Pancreas (tissue), 10 donors: ENCODE measurements around the gene TMEM187. TPM values are rescaled to one million over a fixed set of nuclear protein-coding genes. Genes with fewer than 3 reads are reported as not detected.

Experiments used
- ATAC-seq, 4 donors: fragments of 200-7000 bp; cut with Tn5 transposase; one replicate each; pipeline versions ENCODE4 v1.8.0 to v1.9.1; 2020; ENCODE audit warnings: mild to moderate bottlenecking in 4 of 4, moderate library complexity in 4 of 4
- DNase-seq, 6 donors: peaks; one replicate each; pipeline ENCODE4 v3.0.0-alpha.2; 2020
- FAIRE-seq: peaks from 2 replicates; lab custom pipeline; 2012; peaks lifted over from hg19 to GRCh38; lab: Jason Lieb, UNC
- H3K27ac ChIP-seq, 4 donors: fragments of 200-600 bp; sonication (generic); 1 replicate in 3 of 4; 2 replicates in 1 of 4; pipeline versions ENCODE4 v1.5.0 to v1.8.0; 2020
- H3K27me3 ChIP-seq, 4 donors: fragments of 200-600 bp; one replicate each; pipeline ENCODE4 v1.8.0; 2021
- H3K36me3 ChIP-seq, 3 donors: fragments of 200-600 bp; sonication (generic) in 1 of 3; one replicate each; pipeline versions ENCODE4 v1.5.0 to v1.8.0; 2020 to 2021
- H3K4me1 ChIP-seq, 3 donors: fragments of 200-600 bp; one replicate each; pipeline ENCODE4 v1.8.0; 2021
- H3K4me3 ChIP-seq, 4 donors: fragments of 200-600 bp; sonication (generic) in 2 of 4; one replicate each; pipeline versions ENCODE4 v1.5.0 to v1.8.0; 2020 to 2021
- H3K9me3 ChIP-seq, 4 donors: fragments of 200-600 bp; one replicate each; pipeline ENCODE4 v1.8.0; 2021
- WGBS, 2 donors: extraction: QIAGEN DNeasy Blood & Tissue Kit; methylation state at CpG; one replicate each; pipeline ENCODE4 v1.1.7; 2013; 5-methylcytosine and 5-hydroxymethylcytosine counted together
- intact Hi-C, 3 donors: fragments of 100-400 bp; cut with DNase I; formaldehyde crosslinking; loops; one replicate each; pipeline versions ENCODE4 v1.11.1 to v1.14.2; 2022
- polyA plus RNA-seq, 2 donors: library from polyadenylated mRNA; stranded (reverse); fragments of 200-250 nt; gene quantifications; one replicate each; pipeline ENCODE4 v1.2.3, GENCODE V29; 2013
- total RNA-seq, 6 donors: library from RNA; stranded (reverse); fragmentation: NEBNext Ultra II Directional in 4 of 6; extraction: Animal tissue kit (Norgen Biotek cat#: 25700) in 4 of 6; gene quantifications; one replicate each; pipeline versions ENCODE4 v1.2.1 to v1.2.4, GENCODE V29; 2021 to 2023
- TF ChIP-seq, protein P1 (sequence below), 4 donors: fragments of 200-600 bp; sonication (generic) in 3 of 4; IDR thresholded peaks; one replicate each; pipeline versions ENCODE4 v1.5.0 to v1.8.0; 2021; ENCODE audit warnings: antibody characterized with exemption in 4 of 4
- donor health status: healthy with polysubstance abuse.
- donor health status: DM: no; HTN: no; CAD: no; lungs with moderate emphysema.
- donor health status: DM: no; HTN: no; CAD: no.
- donor health status: control.
- donor health status: control.
- donor health status: Bipolar disorder and iron deficiency.
- donor health status: DM: yes; HTN: yes; CAD: no.
- donor health status: DM: no; HTN: no; CAD: no.
- donor health status: DM: no; HTN: no; CAD: no.
- donor health status: DM: yes; HTN: yes; CAD: no.

TMEM187 gene
- total and polyA plus RNA-seq, 8 donors = 5.2 to 12.4 (median 8.3) TPM

DNA sequence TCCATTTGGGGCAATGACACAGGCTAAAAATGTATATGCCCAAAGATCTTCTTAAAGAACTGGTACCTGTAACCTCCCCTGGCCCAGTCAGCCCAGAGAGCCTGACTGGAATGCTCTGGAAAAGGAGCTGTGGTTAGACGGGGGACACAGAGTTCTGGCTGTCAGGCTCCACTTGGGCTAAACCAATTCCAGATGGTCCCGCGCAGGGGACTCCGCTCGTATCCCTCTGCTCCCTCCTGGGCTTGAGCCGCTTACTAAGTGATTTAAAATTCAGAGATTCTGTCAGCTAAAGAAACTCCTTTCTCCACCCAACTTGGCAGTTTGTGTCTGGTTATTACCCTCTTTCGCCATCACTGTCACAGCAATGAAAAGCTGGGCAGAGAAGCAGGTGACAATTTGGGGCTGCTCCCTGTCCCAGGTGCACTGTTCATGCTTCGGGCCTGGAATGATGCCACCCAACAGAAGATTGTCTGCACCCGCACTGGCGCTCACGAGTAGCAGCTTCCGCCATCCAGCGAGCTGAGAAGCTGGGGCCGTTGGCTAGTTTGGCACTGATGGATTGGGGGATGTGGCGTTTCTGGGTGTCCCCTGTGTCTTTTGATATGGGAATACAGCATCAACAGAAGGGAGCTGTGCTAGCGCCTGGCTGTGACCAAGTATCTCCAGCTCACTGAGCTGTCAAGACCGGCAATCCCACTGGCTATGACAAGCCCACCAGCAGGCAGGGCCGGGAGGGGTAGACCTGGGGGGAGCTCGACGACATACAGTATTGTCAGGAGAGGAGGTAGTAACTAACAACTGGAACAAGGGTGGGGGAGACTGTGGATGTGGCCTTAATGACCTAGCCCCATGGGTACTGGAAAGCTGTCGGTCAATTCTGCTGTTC is 53.8 kb downstream of the TMEM187 start:
- Histone ChIP-seq H3K27ac (no peak overlapping the region), H3K4me3 (no peak overlapping the region), H3K36me3 (no peaks in the 10 kb centered on the region), H3K4me1 (no peaks in the 10 kb centered on the region), H3K27me3 (peaks cover 0 to 3% (median 0%) of the 10 kb centered on the region in 4 donors), H3K9me3 (no peaks in the 10 kb centered on the region)
- no peak for FAIRE-seq
- ATAC-seq = no peak
- intact Hi-C loops = no loop called here
- TF ChIP-seq, protein P1, sequence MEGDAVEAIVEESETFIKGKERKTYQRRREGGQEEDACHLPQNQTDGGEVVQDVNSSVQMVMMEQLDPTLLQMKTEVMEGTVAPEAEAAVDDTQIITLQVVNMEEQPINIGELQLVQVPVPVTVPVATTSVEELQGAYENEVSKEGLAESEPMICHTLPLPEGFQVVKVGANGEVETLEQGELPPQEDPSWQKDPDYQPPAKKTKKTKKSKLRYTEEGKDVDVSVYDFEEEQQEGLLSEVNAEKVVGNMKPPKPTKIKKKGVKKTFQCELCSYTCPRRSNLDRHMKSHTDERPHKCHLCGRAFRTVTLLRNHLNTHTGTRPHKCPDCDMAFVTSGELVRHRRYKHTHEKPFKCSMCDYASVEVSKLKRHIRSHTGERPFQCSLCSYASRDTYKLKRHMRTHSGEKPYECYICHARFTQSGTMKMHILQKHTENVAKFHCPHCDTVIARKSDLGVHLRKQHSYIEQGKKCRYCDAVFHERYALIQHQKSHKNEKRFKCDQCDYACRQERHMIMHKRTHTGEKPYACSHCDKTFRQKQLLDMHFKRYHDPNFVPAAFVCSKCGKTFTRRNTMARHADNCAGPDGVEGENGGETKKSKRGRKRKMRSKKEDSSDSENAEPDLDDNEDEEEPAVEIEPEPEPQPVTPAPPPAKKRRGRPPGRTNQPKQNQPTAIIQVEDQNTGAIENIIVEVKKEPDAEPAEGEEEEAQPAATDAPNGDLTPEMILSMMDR (IDR thresholded peaks at IDR 0.05) = no peak
- WGBS, 2 donors = 82 to 88% methylated on average over 21 of the region's 21 CpGs
- peak in 1 of 6 donors; percentile 45 for DNase-seq

DNA sequence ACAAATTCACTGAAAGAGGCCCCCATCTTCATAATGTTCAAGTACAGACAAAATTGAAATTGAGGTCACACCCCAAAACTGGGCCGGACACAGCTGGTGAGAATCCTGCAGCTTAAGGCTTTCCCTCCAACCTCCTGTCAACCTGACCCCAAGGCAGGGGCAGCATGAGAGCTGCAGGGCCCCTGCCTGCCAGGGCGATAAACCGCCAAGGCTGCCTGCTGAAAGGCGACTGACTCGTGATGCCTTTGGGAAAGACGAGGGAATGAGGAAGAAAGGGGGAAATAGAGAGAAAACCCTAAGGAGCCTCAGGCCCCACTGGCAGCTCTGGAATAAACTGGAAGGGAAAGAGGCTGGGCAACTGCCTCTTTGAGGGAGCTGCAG is 54.5 kb downstream of the TMEM187 start:
- FAIRE-seq (no peak), DNase-seq (peak in 1 of 6 donors; percentile 44), ATAC-seq (no peak)
- Histone ChIP-seq H3K4me3 (no peak overlapping the region), H3K36me3 (no peaks in the 10 kb centered on the region), H3K27ac (no peak overlapping the region), H3K4me1 (no peaks in the 10 kb centered on the region), H3K27me3 (peaks cover 0 to 3% (median 0%) of the 10 kb centered on the region in 4 donors), H3K9me3 (no peaks in the 10 kb centered on the region)
- intact Hi-C loops = no loop called here
- WGBS, 2 donors = 70 to 83% methylated on average over 6 of the region's 6 CpGs
- TF ChIP-seq, protein P1 (IDR thresholded peaks at IDR 0.05) = no peak

DNA sequence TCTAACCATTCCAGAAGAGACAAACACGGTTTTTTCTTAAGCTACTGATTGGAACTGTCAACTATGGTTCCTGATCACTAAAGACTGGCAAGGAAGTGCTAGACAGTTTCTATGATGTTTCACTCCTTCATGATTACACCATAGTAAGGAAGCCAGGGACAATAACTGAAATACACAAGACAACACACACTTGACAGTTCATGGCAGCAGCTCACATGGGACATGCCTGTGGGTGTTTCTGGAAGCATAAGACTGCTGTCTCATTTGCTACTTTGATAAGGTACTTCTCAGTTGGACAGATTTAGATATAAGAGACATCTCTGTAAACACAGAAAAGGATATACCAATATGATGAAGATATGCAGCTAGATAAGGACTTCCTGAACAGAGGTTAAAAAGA is 55.4 kb downstream of the TMEM187 start:
- no peak for ATAC-seq
- Histone ChIP-seq H3K4me1 (no peaks in the 10 kb centered on the region), H3K36me3 (no peaks in the 10 kb centered on the region)

DNA sequence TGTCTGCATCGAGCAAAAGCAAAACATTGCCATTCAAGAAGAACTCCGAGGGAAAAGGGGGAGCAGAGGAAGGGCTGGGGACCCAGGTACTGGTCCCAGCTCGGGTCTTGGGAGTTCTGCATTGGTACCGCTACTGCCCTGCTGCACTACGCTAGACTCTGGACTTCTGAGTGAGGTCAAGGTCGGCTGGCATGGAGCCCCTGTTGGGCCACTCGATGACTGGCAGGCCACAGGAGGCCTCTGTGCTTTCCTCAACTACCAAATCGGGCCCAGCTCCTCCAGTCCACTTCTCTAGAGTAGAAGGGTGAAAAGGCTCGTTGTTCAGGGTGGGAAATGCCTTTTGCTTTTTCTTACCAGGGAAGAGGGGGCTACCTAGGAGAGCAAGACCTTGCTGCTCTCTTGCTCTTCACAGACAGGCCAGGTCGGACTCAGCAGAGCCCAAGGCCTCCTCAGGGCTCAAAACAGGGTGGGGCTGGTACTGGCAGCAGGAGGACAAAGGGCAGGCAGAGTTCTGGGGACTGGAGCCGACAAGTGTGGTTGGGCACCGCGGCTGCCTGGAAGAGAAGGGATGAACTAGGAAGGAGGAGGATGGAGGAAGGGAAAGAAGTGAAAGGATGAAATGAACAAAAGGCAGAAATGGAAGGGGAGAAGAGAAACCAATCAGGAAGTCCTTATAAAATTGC is 56.1 kb downstream of the TMEM187 start:
- Histone ChIP-seq H3K4me1 (no peaks in the 10 kb centered on the region), H3K27ac (no peak overlapping the region), H3K4me3 (no peak overlapping the region), H3K36me3 (no peaks in the 10 kb centered on the region), H3K9me3 (no peaks in the 10 kb centered on the region), H3K27me3 (peaks cover 0 to 3% (median 0%) of the 10 kb centered on the region in 4 donors)
- DNase-seq = peak in 1 of 6 donors; percentile 52
- TF ChIP-seq, protein P1 (IDR thresholded peaks at IDR 0.05) = no peak
- FAIRE-seq = no peak
- WGBS, 2 donors = 59 to 63% methylated on average over 13 of the region's 13 CpGs
- no peak for ATAC-seq
- intact Hi-C loops = no loop called here

More for the DNA sequence above, 55.4 kb downstream of the TMEM187 start:
- no peak overlapping the region for H3K27ac ChIP-seq
- TF ChIP-seq, protein P1 (IDR thresholded peaks at IDR 0.05) = no peak
- WGBS, 2 donors = 45 to 70% methylated on average over 1 of the region's 1 CpG
- H3K9me3 ChIP-seq = no peaks in the 10 kb centered on the region
- FAIRE-seq = no peak
- H3K27me3 ChIP-seq = peaks cover 0 to 3% (median 0%) of the 10 kb centered on the region in 4 donors
- intact Hi-C loops = no loop called here
- H3K4me3 ChIP-seq = no peak overlapping the region
- DNase-seq = no peak
